ENCODE data around the gene IGF1R.

IGF1R gene

GRCh38 chr15:98684436-98684835 is 36.1 kb downstream of the IGF1R start:
- TF ChIP-seq Cebpa-rat (IDR thresholded peaks at IDR 0.05) = no peak
- peak overlapping the region in 8 of 11 experiments; percentile 12 to 76 (median 50); a peak in 10 of 22 replicates for H3K9ac ChIP-seq
- peak overlapping the region in 9 of 11 experiments; percentile 54 to 89 (median 65); a peak in 18 of 22 replicates for H3K27ac ChIP-seq
- H3K27me3 ChIP-seq = no peaks in the 10 kb centered on the region
- peaks cover 85 to 100% (median 94%) of the 10 kb centered on the region in 10 experiments for H3K4me1 ChIP-seq
- peaks cover 0 to 3% (median 0%) of the 10 kb centered on the region in 11 experiments; a peak in 1 of 22 replicates for H3K9me3 ChIP-seq (replicated peaks in 1 of 11)
- peak overlapping the region; percentile 56 to 84 (median 73) for H3K4me2 ChIP-seq
- H3K36me3 ChIP-seq = peaks cover 0 to 41% (median 15%) of the 10 kb centered on the region in 11 experiments; a peak in 11 of 22 replicates
- H3K4me3 ChIP-seq = no peak overlapping the region
- peaks cover 79 to 100% (median 99%) of the 10 kb centered on the region in 11 experiments for H4K20me1 ChIP-seq

DNA sequence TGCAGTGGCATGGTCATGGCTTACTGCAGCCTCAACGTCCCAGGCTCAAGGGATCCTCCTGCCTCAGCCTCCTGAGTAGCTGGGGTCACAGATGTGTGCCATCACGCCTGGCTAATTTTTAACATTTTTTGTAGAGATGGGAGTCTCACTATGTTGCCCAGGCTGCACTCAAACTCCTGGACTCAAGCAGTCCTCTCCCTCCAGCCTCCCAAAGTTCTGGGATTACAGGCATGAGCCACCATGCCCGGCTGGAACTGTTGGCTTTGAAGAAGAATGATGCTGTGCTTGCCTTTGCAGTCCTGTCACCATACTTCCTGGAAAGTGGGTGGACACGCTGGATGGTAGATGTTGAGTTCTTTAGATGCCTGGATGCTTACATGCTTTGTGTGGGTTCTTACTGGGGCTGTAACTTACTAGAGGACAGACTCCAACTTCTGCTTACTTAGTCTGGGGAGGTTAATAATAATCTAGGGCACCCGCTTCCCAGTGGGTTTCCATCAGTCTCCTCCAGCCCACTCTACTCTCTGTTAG is 36.7 kb downstream of the IGF1R start:
- peaks cover 85 to 100% (median 99%) of the 10 kb centered on the region in 11 experiments for H4K20me1 ChIP-seq
- H3K4me2 ChIP-seq = peak overlapping the region; percentile 56 to 84 (median 73)
- H3K9ac ChIP-seq = peak overlapping the region in 3 of 11 experiments; percentile 68 to 76 (median 73); a peak in 5 of 22 replicates
- H3K27ac ChIP-seq = peak overlapping the region in 8 of 11 experiments; percentile 19 to 89 (median 66); a peak in 14 of 22 replicates
- no peaks in the 10 kb centered on the region for H3K9me3 ChIP-seq (replicated peaks in 1 of 11)
- peaks cover 0 to 41% (median 17%) of the 10 kb centered on the region in 11 experiments; a peak in 13 of 22 replicates for H3K36me3 ChIP-seq
- no peak for TF ChIP-seq Cebpa-rat (IDR thresholded peaks at IDR 0.05)
- H3K4me1 ChIP-seq = peaks cover 89 to 100% (median 96%) of the 10 kb centered on the region in 10 experiments
- no peaks in the 10 kb centered on the region for H3K27me3 ChIP-seq
- H3K4me3 ChIP-seq = no peak overlapping the region

DNA sequence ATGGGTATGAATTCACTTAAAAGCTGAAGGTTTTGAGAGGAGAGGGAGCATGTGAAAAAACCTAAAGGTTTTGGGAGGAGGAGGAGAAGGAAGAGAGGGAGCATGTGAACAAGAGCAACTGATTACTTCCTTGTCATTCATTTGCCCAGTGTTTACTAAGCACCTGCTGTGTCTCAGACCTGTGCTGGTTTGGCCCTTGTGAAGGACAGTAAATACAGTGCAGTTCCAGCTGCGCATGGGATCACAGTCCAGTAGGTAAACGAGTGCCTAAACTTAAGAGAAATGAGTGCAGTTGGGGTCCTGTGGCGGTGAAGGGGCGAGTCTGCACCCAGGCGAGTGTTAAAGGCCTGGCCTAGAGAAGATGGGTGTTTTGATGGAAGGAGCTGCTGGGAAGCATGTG is 38.6 kb downstream of the IGF1R start:
- Histone ChIP-seq H3K4me1 (peaks cover 90 to 100% (median 96%) of the 10 kb centered on the region in 10 experiments), H3K27me3 (no peaks in the 10 kb centered on the region), H3K4me3 (no peak overlapping the region), H3K9me3 (replicated peaks in 1 of 11) (peaks cover 0 to 4% (median 0%) of the 10 kb centered on the region in 11 experiments; a peak in 1 of 22 replicates), H4K20me1 (peaks cover 92 to 100% (median 100%) of the 10 kb centered on the region in 11 experiments), H3K36me3 (peaks cover 0 to 42% (median 28%) of the 10 kb centered on the region in 11 experiments; a peak in 14 of 22 replicates), H3K4me2 (peak overlapping the region; percentile 56 to 84 (median 73)), H3K27ac (peak overlapping the region in 4 of 11 experiments; percentile 25 to 64 (median 59); a peak in 6 of 22 replicates), H3K9ac (peak overlapping the region in 2 of 11 experiments; percentile 26 to 38; a peak in 2 of 22 replicates)
- no peak for TF ChIP-seq Cebpa-rat (IDR thresholded peaks at IDR 0.05)

- Histone ChIP-seq H3K36me3 (peaks cover 0 to 47% (median 29%) of the 10 kb centered on the region in 11 experiments; a peak in 16 of 22 replicates), H4K20me1 (peaks cover 94 to 100% (median 100%) of the 10 kb centered on the region in 11 experiments), H3K4me2 (peak overlapping the region; percentile 39 to 84 (median 65)), H3K4me1 (peaks cover 78 to 100% (median 94%) of the 10 kb centered on the region in 10 experiments), H3K9me3 (replicated peaks in 1 of 11) (peaks cover 0 to 4% (median 0%) of the 10 kb centered on the region in 11 experiments; a peak in 1 of 22 replicates), H3K4me3 (no peak overlapping the region), H3K27ac (peak overlapping the region in 6 of 11 experiments; percentile 3 to 64 (median 42); a peak in 6 of 22 replicates), H3K9ac (peak overlapping the region in 1 of 11 experiments; percentile 33; a peak in 1 of 22 replicates), H3K27me3 (no peaks in the 10 kb centered on the region)
- no peak for TF ChIP-seq Cebpa-rat (IDR thresholded peaks at IDR 0.05)
Measured at GRCh38 chr15:98689431-98689861, 41.1 kb downstream of the IGF1R start.

- H3K4me3 ChIP-seq = no peak overlapping the region
- H3K9ac ChIP-seq = 0 out of 22 replicates have a peak overlapping the region, but pooled peaks of 1 of the 11 experiments have one; percentile 9
- H4K20me1 ChIP-seq = peaks cover 94 to 100% (median 100%) of the 10 kb centered on the region in 11 experiments
- H3K27me3 ChIP-seq = no peaks in the 10 kb centered on the region
- peak overlapping the region; percentile 35 to 84 (median 64) for H3K4me2 ChIP-seq
- H3K4me1 ChIP-seq = peaks cover 72 to 99% (median 94%) of the 10 kb centered on the region in 10 experiments
- peak overlapping the region in 2 of 11 experiments; percentile 56 to 62; a peak in 2 of 22 replicates for H3K27ac ChIP-seq
- H3K36me3 ChIP-seq = peaks cover 0 to 38% (median 27%) of the 10 kb centered on the region in 11 experiments; a peak in 16 of 22 replicates
- TF ChIP-seq Cebpa-rat (IDR thresholded peaks at IDR 0.05) = no peak
- H3K9me3 ChIP-seq (replicated peaks in 1 of 11) = peaks cover 0 to 4% (median 0%) of the 10 kb centered on the region in 11 experiments; a peak in 1 of 22 replicates
Measured at GRCh38 chr15:98690272-98690950, 42.1 kb downstream of the IGF1R start.

DNA sequence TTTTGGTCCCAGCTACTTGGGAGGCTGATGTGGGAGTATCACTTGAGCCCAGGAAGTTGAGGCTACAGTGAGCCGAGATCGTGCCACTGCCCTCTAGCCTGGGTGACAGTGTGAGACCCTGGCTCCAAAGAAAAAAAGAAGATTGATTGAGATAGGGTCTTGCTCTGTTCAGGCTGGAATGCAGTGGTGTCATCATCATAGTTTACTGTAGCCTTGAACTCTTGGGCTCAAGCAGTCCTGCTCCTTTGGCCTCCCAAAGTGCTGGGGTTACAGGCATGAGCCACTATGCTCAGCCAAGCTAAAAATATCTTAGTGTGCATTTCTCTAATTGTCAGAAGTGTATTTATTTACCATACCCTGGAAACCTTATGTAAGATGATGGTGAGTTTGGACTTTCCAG is 43.9 kb downstream of the IGF1R start:
- H4K20me1 ChIP-seq = peaks cover 98 to 100% (median 100%) of the 10 kb centered on the region in 11 experiments
- no peak for TF ChIP-seq Cebpa-rat (IDR thresholded peaks at IDR 0.05)
- no peak overlapping the region for H3K9ac ChIP-seq
- no peak overlapping the region for H3K27ac ChIP-seq
- H3K4me2 ChIP-seq = peak overlapping the region in 9 of 11 experiments; percentile 9 to 73 (median 16); a peak in 8 of 22 replicates
- H3K36me3 ChIP-seq = peaks cover 0 to 33% (median 21%) of the 10 kb centered on the region in 11 experiments; a peak in 16 of 22 replicates
- peaks cover 0 to 4% (median 0%) of the 10 kb centered on the region in 11 experiments; a peak in 1 of 22 replicates for H3K9me3 ChIP-seq (replicated peaks in 1 of 11)
- no peaks in the 10 kb centered on the region for H3K27me3 ChIP-seq
- H3K4me1 ChIP-seq = peaks cover 61 to 99% (median 96%) of the 10 kb centered on the region in 10 experiments
- no peak overlapping the region for H3K4me3 ChIP-seq

DNA sequence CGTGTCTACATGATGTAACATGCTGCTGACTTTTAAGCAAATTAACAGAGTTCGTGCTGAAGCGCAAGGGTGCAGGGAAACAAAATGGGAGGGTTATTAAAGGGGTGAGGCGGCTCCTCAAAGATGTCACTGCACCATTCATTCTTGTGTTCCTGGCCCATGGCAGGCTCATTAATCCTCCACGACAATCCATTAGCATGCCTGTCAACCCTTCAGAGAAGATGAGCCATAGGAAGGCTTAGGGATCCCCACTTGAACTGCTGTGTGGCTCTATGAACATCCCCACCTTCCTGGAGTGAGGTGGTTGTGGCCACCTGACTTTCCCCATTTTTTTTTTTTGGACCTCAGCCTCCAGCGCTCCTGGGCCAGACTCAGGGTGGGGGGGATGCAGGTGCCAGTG is 45.8 kb downstream of the IGF1R start:
- peak overlapping the region; percentile 18 to 78 (median 45); a peak in 19 of 22 replicates for H3K4me2 ChIP-seq
- no peak overlapping the region for H3K27ac ChIP-seq
- peaks cover 0 to 35% (median 21%) of the 10 kb centered on the region in 11 experiments; a peak in 16 of 22 replicates for H3K36me3 ChIP-seq
- H3K9ac ChIP-seq = 0 out of 22 replicates have a peak overlapping the region, but pooled peaks of 1 of the 11 experiments have one; percentile 19
- no peak overlapping the region for H3K4me3 ChIP-seq
- H4K20me1 ChIP-seq = peaks cover 98 to 100% (median 100%) of the 10 kb centered on the region in 11 experiments
- no peak for TF ChIP-seq Cebpa-rat (IDR thresholded peaks at IDR 0.05)
- H3K4me1 ChIP-seq = peaks cover 46 to 99% (median 96%) of the 10 kb centered on the region in 10 experiments
- no peaks in the 10 kb centered on the region for H3K27me3 ChIP-seq
- H3K9me3 ChIP-seq (replicated peaks in 1 of 11) = peaks cover 0 to 4% (median 0%) of the 10 kb centered on the region in 11 experiments; a peak in 1 of 22 replicates

DNA sequence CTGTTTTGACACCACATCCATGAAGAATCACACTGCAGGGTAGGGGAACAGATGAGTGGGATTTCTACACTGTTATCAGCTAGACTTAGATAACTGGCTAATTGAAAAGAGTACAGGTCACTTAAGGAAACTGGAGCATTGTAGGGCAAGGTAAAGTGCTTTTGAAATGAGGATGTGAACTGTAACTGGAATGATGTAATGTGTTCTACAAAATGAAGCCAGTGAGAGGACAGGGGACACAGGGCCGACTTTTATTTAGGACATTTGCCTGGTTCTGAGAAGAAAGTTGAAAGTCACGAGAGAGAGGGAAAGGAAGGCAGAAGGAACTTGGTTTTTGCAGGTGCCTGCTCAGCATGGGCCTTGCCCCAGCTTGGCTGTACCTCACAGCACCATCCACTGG is 50.5 kb downstream of the IGF1R start:
- Histone ChIP-seq H4K20me1 (peaks cover 96 to 100% (median 100%) of the 10 kb centered on the region in 11 experiments; a peak in 21 of 22 replicates), H3K9ac (no peak overlapping the region), H3K4me2 (peak overlapping the region in 10 of 11 experiments; percentile 15 to 90 (median 47); a peak in 18 of 22 replicates), H3K4me1 (peaks cover 51 to 99% (median 94%) of the 10 kb centered on the region in 10 experiments), H3K9me3 (replicated peaks in 1 of 11) (no peaks in the 10 kb centered on the region), H3K27me3 (no peaks in the 10 kb centered on the region), H3K27ac (no peak overlapping the region), H3K36me3 (peaks cover 0 to 15% (median 0%) of the 10 kb centered on the region in 11 experiments; a peak in 4 of 22 replicates), H3K4me3 (no peak overlapping the region)
- no peak for TF ChIP-seq Cebpa-rat (IDR thresholded peaks at IDR 0.05)

Data from BLaER1 treated with 17β-estradiol and CSF1 and Interleukin-3, amounts not matched to agents 10 nM and 100 nM (cell line).